Activated T-helper 1 cell treated with anti-CD3 and anti-CD28 coated beads, Interleukin-2, amount 50 U/mL, for 16 hours (primary cell): ENCODE results near the gene SPDYE2.
"Not testable (repeated sequence)": the region's sequence is repeated elsewhere in the genome, so short reads cannot be mapped to it uniquely, and the experiment has no call there.

Source experiments
- DNase-seq, 2 donors: peaks; one replicate each; pipeline ENCODE4 v3.0.0-alpha.2; 2020; ENCODE audit warnings: low read depth in 1 of 2, low spot score in 1 of 2

Gene SPDYE2, protein sequence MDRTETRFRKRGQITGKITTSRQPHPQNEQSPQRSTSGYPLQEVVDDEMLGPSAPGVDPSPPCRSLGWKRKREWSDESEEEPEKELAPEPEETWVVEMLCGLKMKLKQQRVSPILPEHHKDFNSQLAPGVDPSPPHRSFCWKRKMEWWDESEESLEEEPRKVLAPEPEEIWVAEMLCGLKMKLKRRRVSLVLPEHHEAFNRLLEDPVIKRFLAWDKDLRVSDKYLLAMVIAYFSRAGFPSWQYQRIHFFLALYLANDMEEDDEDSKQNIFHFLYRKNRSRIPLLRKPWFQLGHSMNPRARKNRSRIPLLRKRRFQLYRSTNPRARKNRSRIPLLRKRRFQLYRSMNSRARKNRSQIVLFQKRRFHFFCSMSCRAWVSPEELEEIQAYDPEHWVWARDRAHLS

DNA sequence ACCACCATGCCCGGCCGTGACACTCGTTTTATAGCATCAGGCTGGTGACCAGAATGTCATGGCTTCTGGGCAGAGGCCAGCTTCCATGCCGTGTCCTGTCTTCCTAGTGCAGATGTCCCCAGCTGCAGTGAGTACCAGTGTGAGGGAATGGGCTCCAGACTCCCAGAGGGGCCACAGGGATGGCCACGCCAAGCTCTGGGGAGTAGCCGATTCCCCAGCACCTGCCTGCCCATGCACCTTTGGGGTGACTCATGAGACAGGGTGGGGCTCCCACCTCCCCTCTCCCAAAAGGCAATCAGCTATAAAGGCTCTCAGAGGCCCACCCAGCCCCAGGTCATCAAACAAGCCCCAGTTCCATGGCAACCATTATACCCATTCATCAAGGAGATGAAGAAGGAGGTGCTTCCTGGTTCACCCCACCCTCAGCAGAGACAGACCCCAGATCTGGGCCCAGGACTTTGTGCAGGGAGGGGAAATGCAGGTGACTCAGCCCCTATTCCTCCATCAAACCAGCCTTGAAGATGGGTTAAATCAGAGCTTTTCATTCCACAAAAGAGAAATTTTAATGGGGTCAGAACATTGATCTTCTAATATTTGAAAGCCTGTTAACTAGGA lies at the start of gene SPDYE2:
Gene SPDYE2, plus strand, starts transcription at position 419 of the 615 bp plus-strand sequence. CDS start 2,030 bp downstream, outside the sequence.
- not testable (repeated sequence) for DNase-seq

DNA sequence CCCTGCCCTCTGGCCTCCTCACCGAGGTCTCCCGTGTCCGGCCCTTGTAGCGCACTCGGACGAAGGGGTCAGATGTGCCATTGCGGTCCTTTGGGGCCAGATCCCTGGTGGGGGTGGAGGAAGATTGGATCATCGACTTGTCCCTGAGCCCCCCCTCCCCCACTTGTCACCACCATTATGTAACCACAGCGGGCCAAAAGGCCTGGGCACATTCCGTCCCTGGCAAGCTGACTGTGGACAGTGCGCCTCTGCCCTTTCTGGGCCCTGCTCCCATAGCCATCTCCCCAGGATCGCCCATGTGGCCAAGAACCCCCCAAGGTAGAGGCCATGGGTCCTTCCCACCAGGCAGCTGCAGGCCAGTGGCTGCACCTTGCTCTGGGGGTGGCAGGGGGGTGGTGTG lies 47.9 kb upstream of the SPDYE2 start:
- DNase-seq: not testable (repeated sequence)

DNA sequence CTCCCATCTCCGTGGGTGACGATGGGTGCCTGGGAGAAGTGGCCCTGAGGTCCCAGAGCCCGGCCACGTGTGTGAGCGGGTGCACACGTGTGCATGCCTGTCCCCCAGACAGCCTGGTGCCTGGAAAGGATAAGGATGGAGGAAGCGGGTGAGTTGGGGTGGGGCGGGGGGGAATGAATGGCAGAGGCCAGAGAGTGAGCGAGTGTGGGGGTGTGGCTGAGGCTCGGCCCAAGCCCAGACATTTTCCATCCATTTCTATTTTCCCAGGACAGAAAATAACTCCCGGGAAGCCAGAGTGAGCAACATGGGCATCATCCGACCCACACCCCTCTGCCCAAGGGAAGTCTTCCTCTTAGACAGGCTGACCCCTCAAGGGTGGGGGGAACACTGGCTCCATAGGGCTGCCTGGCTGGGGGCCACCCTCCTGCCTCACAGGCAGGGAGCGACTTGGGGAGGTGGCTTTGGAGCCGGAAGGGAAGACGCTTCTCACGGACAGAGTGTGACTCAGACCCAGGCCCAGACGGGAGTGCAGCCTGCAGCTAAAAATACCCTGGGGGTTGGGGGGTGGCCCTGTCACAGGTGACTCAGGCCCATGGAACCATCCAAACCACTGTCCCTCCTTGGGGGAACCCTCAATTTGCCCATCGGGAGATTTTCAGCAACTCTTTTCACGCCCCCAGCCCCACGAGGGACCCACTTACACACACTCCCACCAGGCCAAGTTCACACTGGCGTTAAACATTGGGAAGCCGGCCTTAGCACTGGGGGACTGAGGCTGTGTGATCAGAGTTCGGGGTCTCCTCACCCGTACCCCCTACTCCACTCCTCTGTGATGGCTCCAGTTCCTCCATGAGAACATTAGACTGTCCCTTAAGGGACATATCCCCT lies 45.5 kb upstream of the SPDYE2 start:
- DNase-seq: not testable (repeated sequence)

DNA sequence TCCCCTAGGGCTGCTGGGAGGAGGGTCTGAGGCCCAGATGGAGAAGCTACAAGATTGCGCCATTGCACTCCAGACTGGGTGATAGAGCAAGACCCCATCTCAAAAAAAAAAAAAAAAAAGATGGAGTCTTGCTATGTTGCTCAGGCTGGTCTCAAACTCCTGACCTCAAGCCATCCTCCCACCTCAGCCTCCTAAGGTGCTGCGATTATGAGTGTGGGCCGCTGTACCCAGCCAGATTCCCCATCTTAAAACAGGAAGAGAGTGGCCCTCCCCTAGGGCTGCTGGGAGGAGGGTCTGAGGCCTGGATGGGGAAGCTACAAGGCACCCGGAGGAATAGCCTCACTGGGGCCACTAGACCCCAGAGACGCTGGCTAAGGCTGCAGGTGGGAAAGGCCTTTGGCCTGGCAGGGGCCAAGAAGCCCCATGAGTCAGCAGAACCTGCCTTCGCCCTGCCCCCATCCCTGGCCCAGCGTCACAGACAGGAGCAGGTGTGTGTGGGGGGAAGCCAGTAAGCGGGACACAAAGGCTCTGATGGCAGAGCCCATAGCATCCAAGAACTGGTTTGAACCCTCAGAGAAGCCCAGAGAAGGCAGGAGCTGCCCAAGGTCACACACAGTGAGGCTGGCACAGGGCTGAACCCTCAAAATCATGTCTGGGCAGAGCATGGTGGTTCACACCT lies 43.5 kb upstream of the SPDYE2 start:
- not testable (repeated sequence) for DNase-seq

DNA sequence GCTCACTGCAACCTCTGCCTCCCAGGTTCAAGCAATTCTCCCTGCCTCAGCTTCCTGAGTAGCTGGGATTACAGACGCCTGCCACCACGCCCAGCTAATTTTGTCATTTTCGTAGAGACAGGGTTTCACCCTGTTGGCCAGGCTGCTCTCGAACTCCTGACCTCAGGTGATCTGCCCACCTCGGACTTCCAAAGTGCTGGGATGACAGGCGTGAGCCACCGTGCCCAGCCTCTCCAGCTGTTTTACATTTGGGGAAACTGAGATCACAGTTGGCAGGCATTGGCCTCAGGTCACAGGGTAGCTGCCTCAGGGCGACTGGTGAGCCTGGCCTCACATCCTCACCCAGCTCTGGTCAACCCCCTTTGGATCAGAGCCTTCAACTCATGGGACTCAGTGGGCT lies 40.5 kb upstream of the SPDYE2 start:
- DNase-seq: not testable (repeated sequence)

DNA sequence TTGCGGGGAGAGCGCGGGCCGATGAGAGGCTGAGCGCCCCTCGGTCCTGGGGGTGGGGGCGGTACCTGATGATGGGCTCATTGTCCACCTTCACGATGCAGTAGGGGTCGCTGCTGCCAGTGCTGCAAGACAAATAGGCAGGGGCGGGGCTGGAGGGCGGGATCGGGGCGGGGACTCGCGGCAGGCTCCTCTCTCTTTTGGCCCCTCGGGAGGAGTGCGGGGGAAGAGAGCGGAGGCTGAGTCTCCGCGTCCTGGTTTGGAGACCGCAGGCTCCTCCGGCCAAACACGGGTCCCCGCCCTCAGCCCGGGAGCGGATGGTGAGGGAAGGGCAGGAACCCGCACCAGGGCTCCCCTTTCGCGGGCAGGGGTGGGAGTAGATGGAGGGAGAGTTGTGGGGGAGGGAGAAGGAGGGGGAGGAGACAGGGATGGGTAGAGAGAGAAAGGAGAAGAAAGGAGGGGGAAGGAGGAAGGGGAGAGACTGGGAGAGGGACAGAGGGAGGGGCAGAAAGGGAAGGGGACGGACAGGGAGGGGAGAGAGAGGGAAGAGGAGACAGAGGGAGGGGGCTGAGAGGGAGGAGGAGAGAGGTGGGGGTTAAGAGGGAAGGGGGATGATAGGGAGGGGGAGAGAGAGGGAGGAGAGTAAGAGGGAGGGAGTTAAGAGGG lies 39.0 kb upstream of the SPDYE2 start:
- not testable (repeated sequence) for DNase-seq

DNA sequence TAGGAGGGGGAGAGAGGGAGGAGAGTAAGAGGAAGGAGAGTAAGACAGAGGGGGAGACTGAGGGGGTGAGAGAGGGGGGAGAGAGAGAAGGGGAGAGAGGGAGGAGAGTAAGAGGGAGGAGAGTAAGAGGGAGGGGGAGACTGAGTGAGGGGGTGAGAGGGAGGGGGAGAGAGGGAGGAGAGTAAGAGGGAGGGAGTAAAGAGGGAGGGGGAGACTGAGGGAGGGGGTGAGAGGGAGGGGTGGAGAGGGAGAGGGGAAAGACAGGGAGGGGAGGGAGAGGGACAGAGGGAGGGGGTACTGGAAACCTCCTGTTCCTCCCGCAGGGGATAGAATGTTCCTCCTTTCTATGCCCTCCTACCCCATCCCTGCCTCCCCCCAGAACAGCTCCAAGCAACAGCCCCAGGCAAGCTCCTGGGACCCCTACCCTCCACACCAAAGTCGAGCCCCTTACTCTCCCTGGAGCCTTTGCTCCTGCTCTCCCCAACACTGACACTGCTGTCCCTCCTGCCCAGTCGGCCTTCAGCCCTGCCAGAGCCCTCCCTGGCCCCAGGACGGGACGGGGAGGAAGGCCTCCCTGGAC lies 38.3 kb upstream of the SPDYE2 start:
- not testable (repeated sequence) for DNase-seq

DNA sequence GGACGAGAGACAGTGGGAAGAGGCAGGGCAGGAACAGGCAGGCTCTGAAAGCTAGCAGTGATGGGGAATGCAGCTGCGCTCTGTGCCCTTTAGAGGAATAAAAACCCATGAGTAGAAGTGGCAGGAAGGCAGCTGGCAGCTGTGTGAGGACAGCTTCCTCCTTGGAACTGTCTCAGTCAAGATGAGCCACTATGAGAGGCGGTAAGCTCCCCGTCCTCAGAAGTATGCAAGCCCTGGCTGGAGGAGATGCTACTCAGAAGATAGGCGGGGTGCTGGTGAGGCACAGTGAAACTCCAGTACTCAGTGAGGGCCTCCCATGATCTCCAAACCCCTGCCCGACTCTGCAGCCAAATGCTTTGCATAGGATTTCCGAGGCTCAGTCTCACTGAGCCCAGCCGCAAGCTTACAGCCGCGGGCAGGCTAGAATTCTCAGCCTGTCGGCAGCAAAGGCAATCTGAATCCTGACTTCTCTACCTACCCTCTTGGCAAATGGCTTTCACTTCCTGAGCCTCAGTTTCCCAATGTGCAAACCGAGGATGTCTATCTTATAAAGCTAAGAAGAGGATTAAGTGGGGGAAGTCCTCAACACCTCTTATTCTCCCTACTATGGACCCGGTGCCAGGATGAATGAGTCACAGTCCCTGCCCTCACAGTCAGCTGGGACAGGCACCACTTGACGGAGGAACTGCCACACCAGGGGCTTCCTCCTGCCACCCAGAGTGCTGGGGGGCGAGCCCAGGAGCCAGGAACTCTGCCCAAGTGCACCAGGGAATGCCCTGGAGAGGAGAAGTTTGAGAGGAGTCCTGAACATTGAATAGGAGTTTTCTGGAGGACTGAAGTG lies 35.9 kb upstream of the SPDYE2 start:
- DNase-seq: not testable (repeated sequence)

DNA sequence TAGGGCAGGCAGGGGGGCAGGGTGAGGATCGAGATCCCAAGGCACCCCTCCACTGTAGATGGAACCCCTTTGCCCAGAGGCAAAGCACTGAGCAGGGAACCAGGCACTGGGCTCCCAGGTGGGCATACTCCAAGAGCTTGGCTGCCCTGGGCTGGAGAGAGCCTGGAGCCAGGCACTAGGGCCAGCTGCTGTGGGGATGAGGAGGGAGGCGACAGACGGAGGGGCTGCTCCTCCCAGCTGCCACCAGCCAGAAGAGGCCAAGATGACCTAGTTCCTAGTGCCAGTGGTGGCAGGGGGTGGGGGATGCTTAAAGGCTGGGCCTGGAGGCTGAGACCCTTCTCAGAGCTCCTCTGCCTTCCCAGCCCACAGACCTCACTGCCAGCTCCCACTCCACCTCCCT lies 35.1 kb upstream of the SPDYE2 start:
- DNase-seq: not testable (repeated sequence)

DNA sequence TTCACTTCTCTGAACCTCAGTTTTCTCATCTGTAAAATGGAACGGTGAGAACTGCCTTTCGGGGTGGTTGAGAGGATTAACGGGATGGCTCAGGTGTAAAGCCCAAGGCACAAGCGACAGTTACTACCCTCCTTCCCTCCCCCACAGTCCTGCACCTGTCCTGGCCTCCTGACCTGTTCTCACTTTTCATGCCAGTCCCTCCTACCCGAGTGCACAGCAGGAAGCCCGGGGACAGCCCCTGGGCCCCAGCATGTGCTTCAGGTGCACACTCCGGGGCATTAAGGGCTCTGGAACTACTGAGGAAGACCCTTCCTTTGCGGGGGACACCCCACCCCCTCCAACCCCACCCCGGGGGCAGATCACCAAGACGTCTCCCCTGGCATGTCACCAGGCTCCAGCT lies 34.1 kb upstream of the SPDYE2 start:
- not testable (repeated sequence) for DNase-seq

DNA sequence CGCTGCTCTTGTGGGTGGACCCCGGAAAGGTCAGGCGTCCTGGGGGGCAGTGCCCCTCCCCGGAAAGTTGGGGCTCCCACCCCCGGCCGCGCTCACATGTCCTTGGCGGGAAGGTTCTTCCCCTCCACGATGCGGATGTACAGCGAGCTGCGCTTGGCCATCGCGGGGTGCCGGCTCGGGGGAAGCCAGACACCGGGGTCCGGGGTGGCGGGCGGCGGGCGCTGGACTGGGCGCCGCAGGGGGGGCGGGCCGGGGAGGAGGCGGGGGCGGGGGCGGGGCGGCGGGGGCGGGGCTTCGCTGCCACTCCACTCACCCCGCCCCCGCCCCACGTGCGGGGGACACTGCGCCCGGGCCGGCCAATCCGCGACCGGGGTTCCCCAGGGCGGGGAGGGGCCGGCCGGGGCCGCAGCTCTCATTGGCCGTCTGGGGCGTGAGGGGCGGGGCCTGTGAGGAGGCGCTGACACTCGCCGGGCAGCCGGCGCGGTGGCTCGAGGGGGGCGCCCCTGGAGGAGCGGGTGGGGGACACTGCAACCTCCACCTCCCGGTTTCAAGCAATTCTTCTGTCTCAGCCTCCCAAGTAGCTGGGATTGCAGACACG lies 33.4 kb upstream of the SPDYE2 start, which contains the start of gene RASA4B:
Gene RASA4B, minus strand, starts transcription at position 228 of the 598 bp plus-strand sequence. Its CDS starts 67 bp downstream, at position 161.
- not testable (repeated sequence) for DNase-seq

DNA sequence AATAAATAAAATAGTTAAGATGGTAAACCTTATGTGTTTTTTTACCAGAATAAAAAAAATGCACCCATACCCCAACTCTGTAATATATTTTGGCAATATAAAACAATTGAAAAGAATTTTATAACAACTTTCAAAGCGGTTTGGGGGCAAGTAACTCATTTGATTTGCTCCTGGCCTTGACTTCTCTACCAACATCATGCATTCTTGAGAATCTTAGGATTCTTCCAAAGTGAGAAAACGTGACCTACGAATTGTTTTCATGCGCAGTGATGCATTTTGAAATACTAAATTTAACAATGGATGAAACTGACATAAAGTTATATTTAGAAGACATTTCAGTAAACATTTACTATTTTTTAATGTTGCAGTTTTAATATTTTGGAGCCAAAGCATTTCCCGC lies 30.2 kb upstream of the SPDYE2 start:
- DNase-seq: not testable (repeated sequence)

DNA sequence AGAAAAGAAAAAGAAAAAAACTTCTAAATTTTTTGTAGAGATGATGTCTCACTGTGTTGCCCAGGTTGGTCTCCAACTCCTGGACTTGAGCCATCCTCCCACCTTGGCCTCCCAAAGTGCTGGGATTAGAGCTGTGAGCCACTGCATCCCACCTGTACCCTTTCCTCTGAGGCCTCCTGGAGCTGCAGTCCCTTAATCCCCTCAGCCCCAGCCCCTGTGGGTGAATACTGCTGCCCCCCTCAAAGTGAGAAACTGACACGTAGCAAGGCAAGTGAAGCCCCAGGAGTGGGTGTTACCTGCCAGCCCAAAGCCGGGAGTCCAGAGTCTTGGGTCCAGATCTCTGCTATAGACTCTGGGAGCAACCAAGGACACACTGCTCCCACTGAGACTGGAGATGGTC lies 26.2 kb upstream of the SPDYE2 start:
- DNase-seq: not testable (repeated sequence)

DNA sequence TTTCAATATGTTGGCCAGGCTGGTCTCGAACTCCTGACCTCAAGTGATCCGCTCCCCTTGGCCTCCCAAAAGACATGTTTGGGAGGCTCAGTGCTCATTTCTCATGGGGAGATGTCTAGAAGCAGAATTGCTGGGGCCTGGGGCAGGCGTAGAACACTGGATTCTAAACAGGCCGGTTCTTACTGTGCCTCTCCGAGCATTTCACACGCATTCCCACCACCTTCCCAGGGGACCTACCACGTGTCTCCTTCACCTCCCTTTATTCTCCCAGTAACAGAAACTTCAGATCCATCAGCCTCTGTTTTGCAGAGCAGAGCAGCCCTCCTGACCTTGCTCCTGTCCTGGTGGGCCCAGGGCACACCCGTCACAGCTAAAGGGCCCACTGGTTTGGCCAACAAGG lies 23.8 kb upstream of the SPDYE2 start:
- DNase-seq: not testable (repeated sequence)

DNA sequence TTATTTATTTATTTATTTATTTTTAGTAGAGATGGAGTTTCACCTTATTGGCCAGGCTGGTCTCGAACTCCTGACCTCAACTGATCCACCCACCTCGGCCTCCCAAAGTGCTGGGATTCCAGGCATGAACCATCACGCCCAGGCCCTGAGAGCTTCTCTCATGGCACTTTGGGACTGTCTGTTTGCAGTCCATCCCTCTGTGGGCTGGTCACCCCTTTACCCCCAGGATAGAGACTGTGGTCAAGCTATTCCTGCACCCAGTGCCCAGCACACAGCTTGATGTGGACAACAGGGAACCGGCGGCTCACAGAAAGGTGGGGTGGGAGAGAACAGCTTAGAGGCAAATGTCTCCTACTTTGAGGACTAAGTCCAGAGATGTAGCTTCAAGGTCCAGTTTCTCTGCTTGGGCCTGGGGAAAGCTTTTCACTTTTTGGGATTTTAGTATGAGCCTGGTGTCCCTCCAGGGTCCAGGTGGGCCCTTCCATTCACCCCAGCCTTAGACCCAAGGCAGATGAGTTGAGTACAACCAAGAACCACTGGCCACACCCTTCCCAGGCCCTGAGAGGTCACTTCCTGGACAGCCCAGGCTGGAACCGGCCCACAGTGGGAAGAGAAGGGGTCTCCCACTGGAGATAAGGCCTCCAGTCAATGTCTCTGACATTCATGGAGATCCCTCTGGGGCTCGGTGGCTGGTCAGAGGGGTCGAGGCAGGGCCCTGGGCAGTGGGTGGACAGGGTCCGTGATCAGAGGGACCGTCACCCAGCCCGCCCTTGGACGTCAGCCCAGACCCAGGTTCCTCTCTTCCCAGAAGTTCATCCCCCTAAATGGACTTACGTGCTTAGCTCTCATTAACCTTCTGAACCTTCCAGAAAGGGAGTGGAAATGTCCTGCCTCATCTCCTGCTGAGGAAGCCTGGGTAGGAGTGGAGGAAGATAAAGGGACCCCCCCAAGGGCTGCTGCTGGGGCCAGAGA lies 22.9 kb upstream of the SPDYE2 start:
- not testable (repeated sequence) for DNase-seq

DNA sequence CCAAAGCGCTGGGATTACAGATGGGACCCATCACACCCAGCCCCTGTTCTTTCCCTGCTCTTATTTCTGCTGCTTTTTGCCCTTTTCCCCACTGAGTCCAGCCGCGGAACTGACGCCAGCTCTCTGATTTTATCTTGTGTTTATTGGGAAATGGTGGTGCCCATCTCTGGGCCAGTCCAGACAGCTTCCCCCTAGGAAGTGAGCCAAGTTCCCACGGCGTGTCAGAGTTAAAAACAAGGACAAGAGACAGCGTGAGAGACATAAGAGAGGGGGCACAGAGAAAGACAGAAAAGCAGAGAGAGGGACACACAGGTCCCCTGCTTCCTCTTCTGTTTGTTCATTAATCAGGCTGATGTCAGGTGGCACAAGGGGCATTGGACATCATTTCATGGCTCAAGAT lies 19.4 kb upstream of the SPDYE2 start:
- DNase-seq: not testable (repeated sequence)

DNA sequence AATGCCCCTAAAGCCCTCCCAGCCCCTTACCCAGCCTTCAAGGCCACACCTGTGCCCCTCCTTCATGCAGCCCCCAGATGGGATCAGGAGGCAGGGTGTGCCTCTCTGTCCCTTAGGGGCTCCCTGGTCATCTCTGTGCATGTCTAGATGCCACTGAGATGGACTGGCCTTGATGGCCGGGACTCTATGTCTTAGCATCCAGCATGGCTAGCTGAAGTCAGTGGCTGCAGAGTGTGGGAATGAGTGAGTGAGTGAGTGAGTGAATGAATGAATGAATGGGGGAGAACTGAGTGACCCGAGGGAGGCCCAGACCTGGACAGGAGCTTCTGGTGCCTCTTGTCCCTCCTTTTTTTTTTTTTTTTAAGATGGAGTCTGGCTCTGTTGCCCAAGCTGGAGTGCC lies 18.9 kb upstream of the SPDYE2 start:
- not testable (repeated sequence) for DNase-seq
